Urinary bladder (tissue), 4 donors: ENCODE measurements around the gene GATA3. TPM values are rescaled to one million over a fixed set of nuclear protein-coding genes. Genes with fewer than 3 reads are reported as not detected.

Experiments
- DNase-seq: peaks from one replicate; pipeline ENCODE4 v3.0.0-alpha.2; 2015; ENCODE audit errors: extremely low spot score
- H3K27ac ChIP-seq: one replicate; pipeline ENCODE4 v1.5.1; 2013; ENCODE audit warnings: low read depth, mild to moderate bottlenecking, moderate library complexity
- H3K36me3 ChIP-seq: one replicate; pipeline ENCODE4 v1.6.1; 2013; ENCODE audit warnings: mild to moderate bottlenecking, moderate library complexity; ENCODE audit not compliant: insufficient read depth
- H3K4me1 ChIP-seq: one replicate; pipeline ENCODE4 v1.6.1; 2013; ENCODE audit warnings: mild to moderate bottlenecking, moderate library complexity; ENCODE audit not compliant: insufficient read depth
- H3K4me3 ChIP-seq: one replicate; pipeline ENCODE4 v1.5.1; 2013; ENCODE audit warnings: low read depth, low read length
- WGBS: extraction: QIAGEN DNeasy Blood & Tissue Kit; methylation state at CpG from one replicate; pipeline ENCODE4 v1.1.7; 2013; 5-methylcytosine and 5-hydroxymethylcytosine counted together
- polyA plus RNA-seq: library from polyadenylated mRNA; stranded (reverse); fragments of 200-250 nt; gene quantifications from one replicate; pipeline ENCODE4 v1.2.3, GENCODE V29; 2013
- total RNA-seq: library from RNA; depleted of rRNA; stranded (reverse); fragments of >200 nt; gene quantifications from one replicate; pipeline ENCODE4 v1.2.3, GENCODE V29; 2014
- donor health status: healthy with polysubstance abuse.
- donor health status: healthy.

The GATA3 gene
- total and polyA plus RNA-seq, 2 donors: 10.6 to 17.9 TPM

DNA sequence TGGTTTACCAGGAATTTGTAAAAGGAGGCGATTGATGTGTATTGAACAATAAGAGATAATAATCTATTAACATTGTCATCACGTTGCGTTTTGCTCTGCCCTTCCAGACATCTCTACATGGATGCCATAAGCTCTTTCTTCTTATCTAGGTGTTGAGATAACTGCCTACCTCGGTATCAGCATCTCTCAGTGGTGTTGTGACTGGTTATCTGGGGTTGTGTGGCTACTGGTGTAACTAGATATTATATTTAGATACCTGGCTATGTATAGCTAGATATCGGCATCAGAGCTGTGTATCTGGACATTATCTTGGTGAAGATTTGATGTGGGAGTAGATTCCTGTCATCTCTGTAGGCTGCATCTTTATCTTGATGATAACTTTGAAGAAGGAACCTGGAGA, 17.2 kb downstream of the GATA3 start:
- no peak overlapping the region for H3K27ac ChIP-seq
- H3K4me1 ChIP-seq: no peaks in the 10 kb centered on the region
- H3K4me3 ChIP-seq: no peak overlapping the region
- 78% methylated on average over 5 of the region's 5 CpGs for WGBS
- no peak for DNase-seq
- H3K36me3 ChIP-seq: peaks cover 2% of the 10 kb centered on the region

DNA sequence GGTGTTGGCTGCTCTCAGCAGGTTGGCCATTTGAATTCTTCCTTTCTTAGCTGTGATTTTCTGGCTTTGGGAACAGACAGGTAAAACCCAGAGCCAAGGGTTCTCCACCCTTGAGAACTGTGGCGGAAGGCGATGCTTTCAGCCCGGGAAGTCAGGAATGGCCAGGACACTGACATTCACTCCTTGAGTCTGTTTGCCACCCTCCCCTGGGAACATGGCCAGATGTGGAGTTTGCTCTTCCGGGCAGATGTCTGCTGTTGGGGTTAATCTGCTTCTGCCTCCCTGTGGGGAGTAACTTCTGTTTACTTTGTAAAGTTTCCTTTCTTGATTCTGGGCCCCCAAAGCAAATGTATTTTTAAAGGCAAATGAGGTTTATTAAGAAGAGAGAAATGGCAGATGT, 17.7 kb downstream of the GATA3 start:
- DNase-seq: no peak
- Histone ChIP-seq H3K36me3 (peaks cover 2% of the 10 kb centered on the region), H3K4me3 (no peak overlapping the region), H3K4me1 (no peaks in the 10 kb centered on the region), H3K27ac (no peak overlapping the region)
- 76% methylated on average over 4 of the region's 4 CpGs for WGBS

DNA sequence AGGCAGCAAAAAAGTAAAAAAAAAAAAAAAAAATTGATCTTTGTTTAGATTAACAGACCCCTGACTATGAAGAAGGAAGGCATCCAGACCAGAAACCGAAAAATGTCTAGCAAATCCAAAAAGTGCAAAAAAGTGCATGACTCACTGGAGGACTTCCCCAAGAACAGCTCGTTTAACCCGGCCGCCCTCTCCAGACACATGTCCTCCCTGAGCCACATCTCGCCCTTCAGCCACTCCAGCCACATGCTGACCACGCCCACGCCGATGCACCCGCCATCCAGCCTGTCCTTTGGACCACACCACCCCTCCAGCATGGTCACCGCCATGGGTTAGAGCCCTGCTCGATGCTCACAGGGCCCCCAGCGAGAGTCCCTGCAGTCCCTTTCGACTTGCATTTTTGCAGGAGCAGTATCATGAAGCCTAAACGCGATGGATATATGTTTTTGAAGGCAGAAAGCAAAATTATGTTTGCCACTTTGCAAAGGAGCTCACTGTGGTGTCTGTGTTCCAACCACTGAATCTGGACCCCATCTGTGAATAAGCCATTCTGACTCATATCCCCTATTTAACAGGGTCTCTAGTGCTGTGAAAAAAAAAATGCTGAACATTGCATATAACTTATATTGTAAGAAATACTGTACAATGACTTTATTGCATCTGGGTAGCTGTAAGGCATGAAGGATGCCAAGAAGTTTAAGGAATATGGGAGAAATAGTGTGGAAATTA, 19.4 kb downstream of the GATA3 start:
- Histone ChIP-seq H3K4me3 (no peak overlapping the region), H3K4me1 (no peaks in the 10 kb centered on the region), H3K27ac (no peak overlapping the region), H3K36me3 (peaks cover 2% of the 10 kb centered on the region)
- 90% methylated on average over 15 of the region's 15 CpGs for WGBS
- DNase-seq: no peak

DNA sequence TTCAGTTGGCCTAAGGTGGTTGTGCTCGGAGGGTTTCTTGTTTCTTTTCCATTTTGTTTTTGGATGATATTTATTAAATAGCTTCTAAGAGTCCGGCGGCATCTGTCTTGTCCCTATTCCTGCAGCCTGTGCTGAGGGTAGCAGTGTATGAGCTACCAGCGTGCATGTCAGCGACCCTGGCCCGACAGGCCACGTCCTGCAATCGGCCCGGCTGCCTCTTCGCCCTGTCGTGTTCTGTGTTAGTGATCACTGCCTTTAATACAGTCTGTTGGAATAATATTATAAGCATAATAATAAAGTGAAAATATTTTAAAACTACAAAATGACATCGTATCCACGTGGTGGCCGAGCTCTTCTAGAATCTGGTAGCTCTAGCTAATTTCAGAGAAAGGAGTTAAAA, 20.4 kb downstream of the GATA3 start:
- H3K4me3 ChIP-seq: no peak overlapping the region
- no peak overlapping the region for H3K27ac ChIP-seq
- WGBS: 91% methylated on average over 14 of the region's 14 CpGs
- H3K4me1 ChIP-seq: no peaks in the 10 kb centered on the region
- DNase-seq: no peak
- H3K36me3 ChIP-seq: peaks cover 2% of the 10 kb centered on the region

DNA sequence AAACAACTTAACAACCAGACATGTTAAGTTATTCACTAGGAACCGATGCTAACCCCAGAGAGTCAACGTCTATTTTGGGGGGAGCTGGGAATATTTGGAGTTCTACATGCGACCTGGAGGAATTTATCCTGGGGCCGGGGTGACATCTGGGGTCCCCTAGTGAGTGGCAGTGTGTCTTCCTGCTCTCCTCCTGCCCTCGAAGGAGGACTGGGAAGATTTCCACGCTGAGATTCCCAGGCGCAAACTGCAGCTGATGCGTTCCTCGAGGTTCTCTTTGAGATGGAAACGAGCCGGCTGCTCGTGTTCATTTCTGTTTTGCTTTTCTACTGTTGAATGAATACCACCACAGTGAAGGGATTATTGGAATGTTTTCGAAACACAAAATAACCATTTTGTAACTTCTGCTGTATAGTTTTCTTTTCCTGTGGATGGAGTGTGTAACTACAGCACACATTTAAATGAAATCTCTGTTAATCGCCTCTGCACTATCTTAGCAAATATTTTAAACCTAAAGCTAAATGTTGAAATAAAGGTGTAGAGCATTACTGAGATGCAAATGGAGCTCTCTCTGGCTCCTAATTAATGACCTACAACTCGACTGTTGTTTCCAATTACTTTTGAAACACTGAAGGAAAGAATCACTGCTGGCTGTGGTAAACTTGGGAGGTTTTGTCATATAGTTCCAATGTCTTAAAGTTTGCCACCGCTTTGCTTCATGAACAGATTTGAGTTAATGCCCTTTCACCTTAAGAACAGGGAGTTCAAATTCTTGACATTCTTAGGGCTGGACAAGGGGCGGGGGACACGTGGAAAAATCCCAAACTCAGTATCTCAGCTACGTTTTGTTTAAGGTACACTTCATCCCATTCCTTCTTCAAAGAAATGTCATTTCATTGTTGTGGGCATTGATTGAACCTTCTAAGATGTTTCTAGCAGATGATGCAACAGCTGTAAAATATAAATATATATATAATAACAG, 21.1 kb downstream of the GATA3 start:
- no peak for DNase-seq
- Histone ChIP-seq H3K36me3 (peaks cover 2% of the 10 kb centered on the region), H3K4me3 (no peak overlapping the region), H3K27ac (no peak overlapping the region), H3K4me1 (no peaks in the 10 kb centered on the region)
- 51% methylated on average over 19 of the region's 19 CpGs for WGBS

DNA sequence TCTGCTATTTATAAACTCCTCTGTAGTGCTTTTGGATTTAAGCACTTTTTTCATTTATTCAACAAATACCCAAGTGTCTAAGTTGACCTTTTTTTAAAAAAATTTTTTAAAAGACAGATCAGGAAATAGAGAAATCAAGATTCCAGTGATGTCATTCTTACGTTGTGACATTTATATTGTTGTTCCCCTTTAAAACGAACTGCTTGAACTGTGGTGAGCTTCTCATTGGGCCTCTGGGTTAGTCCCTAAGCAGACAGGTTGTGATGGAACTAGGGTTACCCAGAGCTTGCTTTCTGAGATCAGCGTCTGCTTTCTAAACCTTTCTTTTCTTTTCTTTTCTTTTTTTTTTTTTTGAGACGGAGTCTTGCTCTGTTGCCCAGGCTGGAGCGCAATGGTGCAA, 22.4 kb downstream of the GATA3 start:
- DNase-seq: no peak
- WGBS: 83% methylated on average over 5 of the region's 5 CpGs
- H3K4me3 ChIP-seq: no peak overlapping the region
- H3K4me1 ChIP-seq: no peaks in the 10 kb centered on the region
- H3K27ac ChIP-seq: no peak overlapping the region
- no peaks in the 10 kb centered on the region for H3K36me3 ChIP-seq

DNA sequence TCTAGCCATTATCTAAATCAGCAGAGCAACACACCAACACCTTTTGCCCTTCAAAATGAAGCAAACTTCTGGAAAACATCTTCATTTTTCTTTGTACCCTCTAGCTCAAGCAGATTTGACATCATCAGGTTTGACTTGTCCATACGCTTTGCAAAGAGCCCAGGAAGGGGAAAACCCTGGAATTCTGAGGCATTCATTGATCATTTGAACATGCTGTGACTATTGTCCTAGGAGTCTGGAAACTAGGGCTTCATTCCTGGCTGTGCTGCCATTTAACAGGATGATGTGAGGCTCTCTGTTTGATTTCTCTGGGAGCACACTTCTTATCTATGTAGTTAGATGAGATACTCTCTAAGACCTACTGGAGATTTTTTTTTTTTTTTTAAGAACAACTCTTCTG, 23.5 kb downstream of the GATA3 start:
- Histone ChIP-seq H3K27ac (no peak overlapping the region), H3K4me3 (no peak overlapping the region), H3K36me3 (no peaks in the 10 kb centered on the region), H3K4me1 (no peaks in the 10 kb centered on the region)
- 81% methylated on average over 1 of the region's 1 CpG for WGBS
- no peak for DNase-seq

DNA sequence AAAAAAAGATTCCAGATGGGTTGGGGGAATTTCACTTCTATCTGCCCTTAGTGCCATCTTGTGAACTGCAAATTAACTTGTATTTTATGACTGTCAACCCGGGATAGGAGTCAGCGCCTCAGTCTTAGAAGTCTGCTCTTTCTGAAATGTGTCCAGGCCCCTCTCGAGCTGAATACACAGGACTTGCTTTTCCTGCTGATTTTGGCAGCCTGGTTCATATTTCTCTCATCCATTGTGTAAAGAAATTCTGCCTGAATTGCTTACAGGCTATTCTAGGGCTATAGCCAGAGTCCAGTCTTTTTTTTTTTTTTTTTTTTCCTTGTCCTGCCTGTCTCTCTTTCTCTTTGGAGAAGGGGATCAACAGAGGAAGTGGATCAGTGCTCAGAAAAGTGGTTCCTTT, 24.6 kb downstream of the GATA3 start:
- H3K36me3 ChIP-seq: no peaks in the 10 kb centered on the region
- no peaks in the 10 kb centered on the region for H3K4me1 ChIP-seq
- no peak overlapping the region for H3K4me3 ChIP-seq
- H3K27ac ChIP-seq: no peak overlapping the region
- no peak for DNase-seq
- 40% methylated on average over 3 of the region's 3 CpGs for WGBS

DNA sequence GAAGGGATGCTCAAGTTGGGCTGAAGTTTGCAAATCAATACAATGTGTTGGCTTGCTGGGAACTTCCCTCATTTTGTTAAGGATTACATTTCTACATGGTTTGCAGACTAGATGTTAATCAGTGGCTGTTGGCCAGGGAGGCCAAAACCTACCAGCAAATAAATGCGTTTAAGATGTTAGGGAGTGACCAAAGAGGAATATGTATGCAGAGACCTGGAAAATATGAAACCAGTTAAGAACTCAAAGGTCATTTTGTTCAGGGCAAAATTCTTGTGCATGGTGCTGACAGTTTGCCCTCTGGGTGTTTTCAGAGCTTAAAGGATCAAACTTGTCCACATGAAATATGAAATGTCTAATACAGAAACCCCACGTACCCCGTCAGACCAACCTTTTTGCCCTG, 30.3 kb downstream of the GATA3 start:
- 40% methylated on average over 3 of the region's 3 CpGs for WGBS
- Histone ChIP-seq H3K36me3 (no peaks in the 10 kb centered on the region), H3K4me1 (no peaks in the 10 kb centered on the region), H3K4me3 (no peak overlapping the region), H3K27ac (no peak overlapping the region)
- no peak for DNase-seq

DNA sequence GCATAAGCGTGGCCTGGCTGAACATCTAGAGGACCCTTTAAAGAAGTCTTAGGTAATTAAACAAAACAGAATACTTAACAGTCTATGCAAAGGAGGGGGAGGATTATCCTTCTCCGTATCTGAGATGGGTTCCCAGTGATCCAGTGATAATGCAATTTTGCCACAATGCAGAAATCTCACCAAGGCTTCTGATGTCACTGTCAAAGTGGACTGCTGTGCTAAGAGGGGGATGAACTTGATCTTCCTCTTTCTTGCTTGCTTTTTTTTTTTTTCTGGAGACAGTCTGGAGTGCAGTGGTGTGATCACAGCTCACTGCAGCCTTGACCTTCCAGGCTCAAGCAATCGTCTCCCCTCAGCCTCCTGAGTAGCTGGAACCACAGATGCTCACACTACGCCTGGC, 30.8 kb downstream of the GATA3 start:
- WGBS: 54% methylated on average over 4 of the region's 4 CpGs
- no peak overlapping the region for H3K27ac ChIP-seq
- DNase-seq: no peak
- H3K36me3 ChIP-seq: no peaks in the 10 kb centered on the region
- no peaks in the 10 kb centered on the region for H3K4me1 ChIP-seq
- no peak overlapping the region for H3K4me3 ChIP-seq

DNA sequence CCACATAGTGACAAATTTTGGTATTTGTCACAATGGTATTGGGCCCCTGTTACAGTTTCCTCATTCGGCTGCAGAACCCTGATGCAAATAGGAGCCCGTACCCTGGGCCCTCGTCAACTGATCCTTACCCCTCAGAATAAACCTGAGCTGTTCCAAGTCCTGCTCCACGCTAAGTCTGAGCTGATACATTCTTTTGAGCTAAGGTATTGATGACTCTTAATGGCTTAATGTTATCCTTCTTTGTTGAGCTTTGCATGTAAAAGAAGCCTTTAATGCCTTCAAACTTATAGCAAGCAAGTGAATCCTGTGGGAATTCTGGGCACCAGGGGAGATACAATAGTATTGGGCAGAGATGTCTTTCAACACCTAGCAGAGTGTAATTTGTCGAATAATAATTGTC, 31.8 kb downstream of the GATA3 start:
- H3K36me3 ChIP-seq: no peaks in the 10 kb centered on the region
- H3K4me1 ChIP-seq: no peaks in the 10 kb centered on the region
- H3K4me3 ChIP-seq: no peak overlapping the region
- H3K27ac ChIP-seq: no peak overlapping the region
- DNase-seq: no peak
- 88% methylated on average over 5 of the region's 5 CpGs for WGBS

DNA sequence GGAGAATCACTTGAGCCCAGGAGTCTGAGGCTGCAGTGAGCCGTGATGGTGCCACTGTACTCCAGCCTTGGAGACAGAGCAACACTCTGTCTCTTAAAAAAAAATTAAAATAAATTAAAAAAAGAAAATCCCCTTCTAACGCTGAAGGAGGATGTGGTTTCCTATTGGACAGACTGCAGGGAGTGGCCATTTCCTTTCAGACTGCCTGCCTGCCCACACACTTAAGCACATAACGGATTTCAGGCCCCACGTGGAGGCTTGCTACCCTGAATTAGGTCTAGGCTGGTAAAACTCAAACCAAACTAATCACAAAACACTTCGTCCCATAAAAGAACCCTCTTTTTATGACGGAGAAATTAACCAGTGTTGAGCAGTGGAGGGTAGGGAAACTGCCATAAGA, 34.0 kb downstream of the GATA3 start:
- 52% methylated on average over 6 of the region's 6 CpGs for WGBS
- Histone ChIP-seq H3K36me3 (no peaks in the 10 kb centered on the region), H3K27ac (no peak overlapping the region), H3K4me3 (no peak overlapping the region), H3K4me1 (no peaks in the 10 kb centered on the region)
- DNase-seq: no peak

DNA sequence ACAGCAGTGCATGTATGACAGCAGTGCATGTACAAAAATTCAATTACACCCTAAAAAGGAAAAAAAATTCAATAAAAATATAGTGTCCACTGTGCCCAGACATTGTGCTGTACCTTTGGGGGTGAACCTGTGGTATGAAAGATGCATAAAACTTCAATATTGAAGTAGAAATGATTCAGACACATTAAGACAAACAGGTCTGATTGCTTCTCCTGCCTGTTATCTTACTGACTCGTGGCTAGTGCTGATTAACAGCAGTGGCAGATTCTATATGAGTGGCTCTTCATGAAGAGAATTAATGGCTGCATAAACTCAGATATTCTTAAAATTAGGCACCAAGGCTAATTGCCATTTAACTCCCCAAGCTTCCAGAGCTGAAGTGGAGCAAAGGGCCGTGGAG, 37.9 kb downstream of the GATA3 start:
- no peak for DNase-seq
- 72% methylated on average over 2 of the region's 2 CpGs for whole genome bisulfite sequencing
- Histone ChIP-seq H3K4me3 (no peak overlapping the region), H3K4me1 (no peaks in the 10 kb centered on the region), H3K27ac (no peak overlapping the region), H3K36me3 (no peaks in the 10 kb centered on the region)

DNA sequence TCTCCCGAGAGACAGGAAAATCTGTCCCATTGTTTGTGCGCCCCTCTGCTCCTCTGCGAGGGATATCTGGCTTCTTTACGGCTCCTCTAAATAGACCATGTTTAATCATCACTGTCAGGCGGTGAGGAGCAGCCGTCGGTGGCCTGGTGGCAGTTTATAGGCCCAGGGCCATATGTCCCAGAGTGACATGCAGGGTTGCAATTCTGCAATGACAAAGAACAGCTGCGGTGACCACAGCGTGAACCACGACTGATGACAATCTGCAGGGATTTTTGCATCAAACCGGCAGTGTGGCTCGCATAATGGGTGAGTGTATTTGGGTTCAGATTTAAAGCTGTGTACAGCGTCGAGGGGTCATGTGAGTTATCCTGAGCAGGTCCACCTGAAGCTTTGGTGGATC, 41.5 kb downstream of the GATA3 start:
- DNase-seq: no peak
- no peak overlapping the region for H3K4me3 ChIP-seq
- 39% methylated on average over 14 of the region's 14 CpGs for WGBS
- no peaks in the 10 kb centered on the region for H3K36me3 ChIP-seq
- H3K4me1 ChIP-seq: no peaks in the 10 kb centered on the region
- no peak overlapping the region for H3K27ac ChIP-seq
